Activated T-cell treated with anti-CD3 and anti-CD28 coated beads, Interleukin-2, amount 50 U/mL, for 48 hours (primary cell): ENCODE data around the gene EML5.
"Not testable (repeated sequence)": the region's sequence is repeated elsewhere in the genome, so short reads cannot be mapped to it uniquely, and the experiment has no call there.

Experiments used
- DNase-seq, 2 experiments: peaks; one replicate each; pipeline ENCODE4 v3.0.0-alpha.2; 2020

The EML5 gene

GRCh38 chr14:88799522-88799921 is 6.8 kb upstream of the EML5 start:
- DNase-seq = no peak

- no peak for DNase-seq
Observed at GRCh38 chr14:88798156-88798555, 5.4 kb upstream of the EML5 start.

GRCh38 chr14:88793259-88793625 is 489 bp upstream of the EML5 start:
- no peak for DNase-seq

- DNase-seq = peak; percentile 39 to 60
Observed at GRCh38 chr14:88791629-88792472, 902 bp downstream of the EML5 start.

GRCh38 chr14:88791252-88791621 is 1.5 kb downstream of the EML5 start:
- DNase-seq = no peak

GRCh38 chr14:88790501-88791251 is 2.1 kb downstream of the EML5 start:
- no peak for DNase-seq

GRCh38 chr14:88789573-88789972 is 3.2 kb downstream of the EML5 start:
- DNase-seq = not testable (repeated sequence)

- no peak for DNase-seq
Observed at GRCh38 chr14:88786715-88787114, 6.0 kb downstream of the EML5 start.

- DNase-seq = no peak
Observed at GRCh38 chr14:88785911-88786310, 6.8 kb downstream of the EML5 start.

- DNase-seq = no peak
Observed at GRCh38 chr14:88775532-88775931, 17.2 kb downstream of the EML5 start.

- DNase-seq = no peak
Observed at GRCh38 chr14:88770736-88771135, 22.0 kb downstream of the EML5 start.

- DNase-seq = no peak
Observed at GRCh38 chr14:88765130-88765529, 27.6 kb downstream of the EML5 start.

GRCh38 chr14:88753873-88754272 is 38.9 kb downstream of the EML5 start:
- DNase-seq = no peak

GRCh38 chr14:88750945-88751344 is 41.8 kb downstream of the EML5 start:
- DNase-seq = no peak

GRCh38 chr14:88750413-88750812 is 42.3 kb downstream of the EML5 start:
- DNase-seq = no peak

- no peak for DNase-seq
Observed at GRCh38 chr14:88749139-88749538, 43.6 kb downstream of the EML5 start.

- DNase-seq = no peak
Observed at GRCh38 chr14:88748288-88748687, 44.5 kb downstream of the EML5 start.

GRCh38 chr14:88746052-88746451 is 46.7 kb downstream of the EML5 start:
- no peak for DNase-seq

- DNase-seq = no peak
Observed at GRCh38 chr14:88737245-88737644, 55.5 kb downstream of the EML5 start.

GRCh38 chr14:88733121-88733520 is 59.6 kb downstream of the EML5 start:
- DNase-seq = no peak

- DNase-seq = no peak
Observed at GRCh38 chr14:88729159-88729558, 63.6 kb downstream of the EML5 start.

GRCh38 chr14:88727057-88727456 is 65.7 kb downstream of the EML5 start:
- DNase-seq = no peak

GRCh38 chr14:88710709-88711108 is 82.0 kb downstream of the EML5 start:
- no peak for DNase-seq

GRCh38 chr14:88707088-88707487 is 85.7 kb downstream of the EML5 start:
- DNase-seq = no peak
